Adipose tissue (tissue), 3 donors: ENCODE measurements around the gene CSNK1G3. TPM values are rescaled to one million over a fixed set of nuclear protein-coding genes. Genes with fewer than 3 reads are reported as not detected.

Experiments used
- H3K27ac ChIP-seq: one replicate; pipeline ENCODE4 v1.5.1; 2013; ENCODE audit warnings: low read depth, low read length
- WGBS, 3 donors: extraction: QIAGEN DNeasy Blood & Tissue Kit; methylation state at CpG; one replicate each; pipeline ENCODE4 v1.1.7; 2013; 5-methylcytosine and 5-hydroxymethylcytosine counted together
- polyA plus RNA-seq, 3 donors: library from polyadenylated mRNA; stranded (reverse); fragments of 200-250 nt; gene quantifications; one replicate each; pipeline ENCODE4 v1.2.3, GENCODE V29; 2013
- donor health status: healthy with polysubstance abuse.
- donor health status: Bipolar disorder and iron deficiency.
- donor health status: healthy.

Gene CSNK1G3
- polyA plus RNA-seq, 3 donors = 5.4 to 12.7 (median 9.3) TPM

GRCh38 chr5:123546657-123547056 is 34.7 kb downstream of the CSNK1G3 start:
- no peak overlapping the region for H3K27ac ChIP-seq
- 94 to 99% (median 97%) methylated on average over 1 of the region's 1 CpG for WGBS, 3 donors

GRCh38 chr5:123549256-123549904 is 37.4 kb downstream of the CSNK1G3 start:
- 70 to 86% (median 73%) methylated on average over 3 of the region's 3 CpGs for WGBS, 3 donors
- H3K27ac ChIP-seq = no peak overlapping the region

DNA sequence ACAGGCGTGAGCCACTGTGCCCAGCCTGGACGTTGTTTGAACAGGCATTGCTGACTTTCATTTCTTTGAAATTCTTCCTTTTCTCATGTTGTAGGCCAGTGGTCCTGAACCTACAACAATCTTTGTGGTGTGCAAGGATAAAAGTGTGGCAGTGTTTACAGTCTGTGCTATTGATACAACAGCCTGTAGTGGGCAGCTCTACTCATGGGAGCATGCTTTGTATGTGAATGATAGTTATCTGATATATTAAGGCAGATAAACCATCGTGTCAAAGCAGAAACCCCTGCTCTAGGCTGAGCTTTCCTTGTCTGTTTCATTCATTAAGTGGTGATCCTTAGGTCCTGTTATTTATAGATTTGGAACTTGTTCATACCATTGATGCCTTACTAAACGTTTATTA is 42.6 kb downstream of the CSNK1G3 start:
- 70 to 82% (median 73%) methylated on average over 4 of the region's 4 CpGs for WGBS, 3 donors
- H3K27ac ChIP-seq = no peak overlapping the region

DNA sequence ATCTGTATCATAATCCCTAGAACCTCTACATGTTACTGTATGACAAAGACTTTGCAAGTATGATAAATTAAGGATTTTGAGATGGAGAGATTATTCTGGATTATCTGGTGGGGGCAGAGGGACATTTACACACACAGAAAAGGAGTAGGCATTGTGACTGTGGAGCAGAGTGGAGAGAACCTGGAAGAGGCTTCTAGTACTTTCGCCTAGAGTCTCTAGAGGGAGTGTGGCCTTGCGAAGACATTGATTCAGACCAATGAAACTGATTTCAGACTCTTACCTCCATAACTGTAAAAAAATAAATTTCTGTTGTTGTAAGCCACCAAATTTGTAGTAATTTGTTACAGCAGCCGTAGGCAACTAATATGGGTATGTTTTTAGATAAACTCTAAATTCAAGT is 45.9 kb downstream of the CSNK1G3 start:
- no peak overlapping the region for H3K27ac ChIP-seq
- WGBS, 3 donors = 96 to 99% (median 97%) methylated on average over 3 of the region's 3 CpGs

DNA sequence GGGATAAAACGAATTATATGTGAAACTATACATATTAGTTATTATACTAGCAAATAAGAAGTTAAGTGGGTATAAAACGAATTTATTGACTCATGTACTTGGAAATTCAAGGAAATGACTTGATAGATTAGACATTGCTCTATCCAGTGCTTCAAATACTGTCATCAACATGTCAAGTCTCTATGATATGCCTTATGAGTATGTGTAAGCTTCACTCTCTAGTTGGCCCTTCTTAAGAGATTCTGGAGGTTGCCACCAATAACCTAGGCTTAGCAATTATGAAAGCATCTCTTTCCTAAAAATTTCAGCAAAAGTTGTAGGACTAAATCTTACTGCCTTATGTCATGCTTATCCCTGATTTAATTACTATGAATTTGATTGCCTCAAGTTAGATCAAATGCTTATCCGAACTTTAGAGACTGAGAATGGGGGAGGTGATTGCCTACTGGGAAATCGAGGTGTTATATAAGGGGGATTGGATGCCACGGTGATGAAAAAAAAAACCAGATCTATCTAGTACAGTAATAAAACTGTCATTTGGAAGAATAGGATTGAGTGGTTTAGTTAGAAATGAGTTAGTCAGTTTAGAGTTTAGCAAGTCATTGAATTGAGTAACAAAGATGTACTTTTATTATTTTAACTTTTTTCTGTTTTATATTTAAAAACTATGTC is 46.9 kb downstream of the CSNK1G3 start:
- 89% methylated on average over 5 of the region's 5 CpGs for WGBS, 3 donors
- H3K27ac ChIP-seq = no peak overlapping the region

DNA sequence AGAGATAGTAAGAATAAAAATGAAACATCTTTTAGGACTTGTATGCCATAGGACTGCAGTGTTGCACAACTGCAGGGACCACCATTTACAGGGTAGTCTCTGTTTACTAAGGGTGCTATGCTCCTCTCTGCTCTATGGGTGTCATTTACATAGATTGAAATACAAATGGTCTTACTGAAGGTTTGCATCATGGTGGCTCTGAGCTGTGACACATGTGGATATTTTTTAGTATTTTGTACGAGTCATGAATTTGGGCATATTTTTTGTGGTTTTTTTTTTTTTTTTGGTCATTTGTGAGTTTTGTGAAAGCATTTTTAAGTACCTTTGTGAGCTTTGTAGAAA is 47.4 kb downstream of the CSNK1G3 start:
- WGBS, 3 donors = 92 to 97% (median 96%) methylated on average over 1 of the region's 1 CpG

GRCh38 chr5:123561230-123561629 is 49.3 kb downstream of the CSNK1G3 start:
- no peak overlapping the region for H3K27ac ChIP-seq
- WGBS, 3 donors = 95 to 97% (median 96%) methylated on average over 1 of the region's 1 CpG

More for the DNA sequence above, 47.4 kb downstream of the CSNK1G3 start:
- H3K27ac ChIP-seq = no peak overlapping the region

DNA sequence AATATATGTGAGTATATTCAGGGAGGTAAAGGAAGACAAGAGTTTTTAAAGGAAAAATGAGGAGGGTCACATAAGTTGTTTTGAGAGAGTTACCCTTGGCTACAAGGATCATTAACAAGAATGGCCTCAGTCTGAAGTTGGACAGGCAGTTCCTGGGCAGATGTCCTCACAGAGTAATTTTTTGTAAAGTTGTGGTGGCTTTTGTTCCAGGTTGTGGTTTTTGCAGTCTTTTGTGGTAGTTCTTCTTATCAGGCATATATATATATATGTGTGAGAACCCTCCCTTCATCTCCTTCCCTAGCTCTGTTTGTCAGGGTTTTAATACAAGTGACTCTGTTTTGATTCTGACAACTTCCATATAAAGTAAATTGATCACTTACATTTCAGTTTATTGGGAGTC is 60.0 kb downstream of the CSNK1G3 start:
- no peak overlapping the region for H3K27ac ChIP-seq

DNA sequence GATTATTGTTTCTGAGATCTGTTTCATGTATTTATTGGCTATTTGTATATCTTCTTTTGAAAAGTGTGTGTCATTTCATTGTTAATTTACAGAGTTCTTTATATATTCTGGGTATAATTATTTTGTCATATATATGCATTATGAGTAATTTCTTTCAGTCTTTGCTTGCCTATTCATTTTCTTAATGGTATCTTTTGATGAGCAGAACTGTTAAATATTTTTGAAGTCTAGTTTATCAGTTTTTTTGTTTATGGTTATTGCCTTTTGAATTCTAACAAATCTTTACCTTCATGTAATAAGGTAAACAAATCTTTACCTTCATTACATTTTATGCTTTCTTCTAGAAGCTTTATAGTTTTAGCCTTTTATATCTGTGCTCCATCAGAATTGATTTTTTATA is 66.4 kb downstream of the CSNK1G3 start:
- H3K27ac ChIP-seq = no peak overlapping the region

- WGBS, 3 donors = 66 to 86% (median 74%) methylated on average over 3 of the region's 3 CpGs
- no peak overlapping the region for H3K27ac ChIP-seq
Measured at GRCh38 chr5:123579410-123579809, 67.4 kb downstream of the CSNK1G3 start.

GRCh38 chr5:123582550-123583285 is 70.7 kb downstream of the CSNK1G3 start:
- WGBS, 3 donors = 55 to 80% (median 60%) methylated on average over 4 of the region's 4 CpGs
- H3K27ac ChIP-seq = no peak overlapping the region

DNA sequence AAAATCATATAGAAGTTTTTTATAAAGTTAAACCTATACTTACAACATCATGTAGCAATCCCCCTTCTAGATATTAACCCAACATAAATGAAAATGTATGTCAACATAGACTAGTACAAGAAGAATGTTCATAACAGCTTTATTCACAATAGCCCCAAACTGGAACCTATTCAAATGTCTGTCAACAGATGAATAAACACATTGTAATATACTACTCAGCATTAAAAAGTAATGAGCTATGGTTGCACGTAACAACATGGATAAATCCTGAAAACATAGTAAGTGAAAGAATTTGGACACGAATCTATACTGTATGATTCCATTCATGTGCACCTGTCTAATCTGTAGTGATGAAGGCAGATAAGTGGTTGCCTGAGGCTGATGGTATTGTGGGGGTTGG is 73.9 kb downstream of the CSNK1G3 start:
- no peak overlapping the region for H3K27ac ChIP-seq
- 93 to 96% (median 93%) methylated on average over 2 of the region's 2 CpGs for WGBS, 3 donors

DNA sequence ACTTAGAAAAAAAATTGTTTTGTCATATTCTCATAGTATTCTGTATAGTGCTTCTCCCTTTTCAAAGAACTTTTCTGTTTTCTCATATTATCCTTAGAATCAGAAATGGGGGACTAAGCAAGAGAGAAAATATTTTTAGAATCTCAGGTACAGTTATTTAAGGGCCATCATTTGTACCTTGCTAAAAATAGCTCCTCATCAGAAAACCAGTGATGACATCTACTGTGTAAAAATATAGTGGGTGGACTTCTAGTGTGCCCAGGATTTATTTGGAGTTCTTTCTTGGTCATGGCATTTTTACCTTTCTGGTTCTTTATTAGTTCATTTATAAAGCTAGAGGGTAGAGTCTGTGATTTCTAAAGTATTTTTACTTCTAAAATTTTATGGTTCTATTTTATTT is 82.5 kb downstream of the CSNK1G3 start:
- H3K27ac ChIP-seq = no peak overlapping the region

DNA sequence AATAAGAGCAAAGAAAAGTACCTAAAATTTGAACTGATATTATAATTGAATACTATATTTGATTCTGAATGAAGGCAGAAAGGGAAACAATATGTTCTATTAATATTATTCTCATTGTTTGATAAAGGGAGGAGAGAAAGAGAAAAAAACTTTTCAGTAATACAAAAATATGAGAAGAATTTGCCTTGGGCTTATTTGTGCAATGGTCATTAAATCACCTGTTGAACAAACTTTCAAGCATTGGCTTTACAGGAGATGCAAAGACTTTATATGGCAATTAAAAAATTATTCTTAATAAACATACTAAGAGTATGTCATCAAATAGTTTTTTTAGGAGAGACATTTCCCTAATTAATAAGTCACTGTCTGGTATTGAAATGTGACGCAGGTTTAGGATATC is 85.0 kb downstream of the CSNK1G3 start:
- H3K27ac ChIP-seq = no peak overlapping the region
- 97 to 100% (median 100%) methylated on average over 1 of the region's 1 CpG for WGBS, 3 donors

DNA sequence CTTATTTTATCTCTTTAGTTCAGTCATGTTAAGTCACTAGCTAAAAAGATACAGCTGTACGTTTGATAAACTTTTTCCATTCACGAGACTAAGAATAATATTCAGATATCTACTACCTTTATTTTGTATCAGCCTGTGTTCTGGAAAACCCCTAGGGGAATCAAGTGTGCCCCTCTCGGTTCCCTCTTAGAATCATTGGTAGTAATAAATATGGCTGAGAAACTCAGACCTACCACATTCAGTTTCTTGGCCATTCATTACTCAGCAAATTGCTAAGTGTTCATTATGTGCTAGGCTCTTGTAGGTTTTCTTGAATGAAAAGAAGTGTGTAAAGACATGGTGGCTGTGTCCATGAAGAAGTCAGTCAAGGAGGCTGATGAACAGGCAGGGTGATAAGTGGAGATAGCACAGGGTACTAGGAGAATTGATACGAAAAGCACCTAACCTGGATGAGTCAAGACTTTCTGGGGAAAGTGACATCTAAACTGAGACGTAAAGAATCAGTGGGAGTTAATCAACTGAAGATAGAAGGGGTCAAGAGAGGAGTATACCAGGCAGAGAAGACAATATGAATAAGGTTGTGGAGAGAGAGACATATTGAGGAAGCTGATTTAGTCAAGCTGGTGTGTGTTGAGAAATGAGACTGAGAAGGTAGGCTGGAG is 86.2 kb downstream of the CSNK1G3 start:
- H3K27ac ChIP-seq = no peak overlapping the region
- 97 to 98% (median 97%) methylated on average over 5 of the region's 5 CpGs for WGBS, 3 donors

- no peak overlapping the region for H3K27ac ChIP-seq
- WGBS, 3 donors = 88 to 93% (median 89%) methylated on average over 2 of the region's 2 CpGs
Measured at GRCh38 chr5:123599171-123599570, 87.2 kb downstream of the CSNK1G3 start.

GRCh38 chr5:123601610-123602009 is 89.6 kb downstream of the CSNK1G3 start:
- WGBS, 3 donors = 95 to 98% (median 96%) methylated on average over 2 of the region's 2 CpGs
- no peak overlapping the region for H3K27ac ChIP-seq

- H3K27ac ChIP-seq = no peak overlapping the region
Measured at GRCh38 chr5:123605822-123606221, 93.8 kb downstream of the CSNK1G3 start.

DNA sequence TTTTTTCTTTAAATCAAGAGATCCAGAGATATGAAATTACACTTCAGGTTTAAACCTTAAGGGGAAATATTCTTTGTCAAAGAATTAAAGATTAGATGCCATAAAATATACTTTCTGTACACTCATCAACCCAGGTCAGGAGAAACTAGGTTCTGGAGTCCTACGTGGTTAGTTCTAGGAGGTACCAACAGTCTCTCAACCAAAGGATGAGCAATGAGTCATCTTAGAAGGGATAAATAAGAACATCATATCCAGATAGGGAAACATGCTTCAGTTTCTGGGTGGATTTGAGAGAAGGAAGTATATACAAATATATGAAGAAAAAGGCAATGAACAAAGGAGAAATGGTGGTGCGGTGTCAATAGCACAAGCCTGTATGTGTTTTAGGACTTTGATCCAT is 98.2 kb downstream of the CSNK1G3 start:
- no peak overlapping the region for H3K27ac ChIP-seq
- WGBS, 3 donors = 93 to 97% (median 97%) methylated on average over 2 of the region's 2 CpGs
